Liver (tissue), 9 donors: ENCODE results near the gene NFILZ. TPM values are rescaled to one million over a fixed set of nuclear protein-coding genes. Genes with fewer than 3 reads are reported as not detected.
A peak's percentile ranks its signal among the peaks of the same experiment; 100 is the strongest.

ENCODE experiments used
- DNase-seq: peaks from one replicate; pipeline ENCODE4 v3.0.0-alpha.2; 2017; ENCODE audit warnings: low spot score
- H3K27ac ChIP-seq, 2 donors: one replicate each; pipeline ENCODE4 v1.7.0; 2013; ENCODE audit warnings: inconsistent platforms in 2 of 2, low read length in 2 of 2, control low read depth in 1 of 2, low read depth in 1 of 2, mild to moderate bottlenecking in 1 of 2
- H3K27me3 ChIP-seq, 4 donors: one replicate each; pipeline versions ENCODE4 v1.6.1 to v1.7.0; 2013; ENCODE audit warnings: low read length in 3 of 4, inconsistent platforms in 1 of 4, mild to moderate bottlenecking in 1 of 4, moderate library complexity in 1 of 4; ENCODE audit not compliant: control insufficient read depth in 4 of 4, insufficient read depth in 4 of 4
- H3K36me3 ChIP-seq, 4 donors: one replicate each; pipeline versions ENCODE4 v1.6.1 to v1.7.0; 2013; ENCODE audit warnings: low read length in 3 of 4, mild to moderate bottlenecking in 3 of 4, low read depth in 1 of 4, moderate library complexity in 1 of 4; ENCODE audit not compliant: control insufficient read depth in 4 of 4, insufficient read depth in 3 of 4
- H3K4me1 ChIP-seq, 4 donors: one replicate each; pipeline versions ENCODE4 v1.6.1 to v1.7.0; 2013; ENCODE audit warnings: low read length in 3 of 4, mild to moderate bottlenecking in 3 of 4, moderate library complexity in 1 of 4; ENCODE audit not compliant: control insufficient read depth in 4 of 4, insufficient read depth in 4 of 4
- H3K4me3 ChIP-seq, 3 donors: one replicate each; pipeline versions ENCODE4 v1.6.1 to v1.7.0; 2013; ENCODE audit warnings: low read length in 3 of 3, control low read depth in 1 of 3, low read depth in 1 of 3, mild to moderate bottlenecking in 1 of 3
- H3K9ac ChIP-seq, 2 donors: one replicate each; pipeline ENCODE4 v1.7.0; 2013; ENCODE audit warnings: low read length in 2 of 2, mild to moderate bottlenecking in 2 of 2, moderate library complexity in 2 of 2, control low read depth in 1 of 2, low read depth in 1 of 2
- H3K9me3 ChIP-seq, 4 donors: one replicate each; pipeline versions ENCODE4 v1.6.1 to v1.7.0; 2013; ENCODE audit warnings: low read length in 3 of 4; ENCODE audit not compliant: control insufficient read depth in 4 of 4
- ATF3 ChIP-seq: IDR thresholded peaks from 2 replicates; pipeline ENCODE4 v1.6.1; 2016; ENCODE audit warnings: antibody characterized with exemption
- EGR1 ChIP-seq, 2 donors: IDR thresholded peaks; 2 replicates each; pipeline ENCODE4 v1.6.1; 2016 to 2018; ENCODE audit warnings: antibody characterized with exemption in 2 of 2, low read depth in 2 of 2
- FOXA1 ChIP-seq: IDR thresholded peaks from 2 replicates; pipeline ENCODE4 v1.6.1; 2016; ENCODE audit warnings: antibody characterized with exemption
- FOXA2 ChIP-seq: IDR thresholded peaks from 2 replicates; pipeline ENCODE4 v1.6.1; 2016; ENCODE audit warnings: antibody characterized with exemption
- GABPA ChIP-seq, 2 donors: IDR thresholded peaks in 1 of 2; conservative IDR thresholded peaks in 1 of 2; 2 replicates each; pipeline ENCODE4 v1.6.1; 2016; ENCODE audit warnings: antibody characterized with exemption in 2 of 2, mild to moderate bottlenecking in 1 of 2, moderate library complexity in 1 of 2
- HNF4A ChIP-seq, 2 donors: conservative IDR thresholded peaks; 2 replicates each; pipeline ENCODE4 v1.6.1; 2016; ENCODE audit warnings: antibody characterized with exemption in 2 of 2, mild to moderate bottlenecking in 2 of 2
- HNF4G ChIP-seq: IDR thresholded peaks from 2 replicates; pipeline ENCODE4 v1.6.1; 2016; ENCODE audit warnings: antibody characterized with exemption
- JUND ChIP-seq, 2 donors: IDR thresholded peaks; 2 replicates each; pipeline ENCODE4 v1.6.1; 2016; ENCODE audit warnings: antibody characterized with exemption in 2 of 2
- MAX ChIP-seq: IDR thresholded peaks from 2 replicates; pipeline ENCODE4 v1.6.1; 2016; ENCODE audit warnings: antibody characterized with exemption
- NR2F2 ChIP-seq: IDR thresholded peaks from 2 replicates; pipeline ENCODE4 v1.6.1; 2016; ENCODE audit warnings: antibody characterized with exemption
- RAD21 ChIP-seq, 2 donors: IDR thresholded peaks; 2 replicates each; pipeline ENCODE4 v1.6.1; 2016; ENCODE audit warnings: antibody characterized with exemption in 2 of 2, mild to moderate bottlenecking in 2 of 2
- RXRA ChIP-seq, 2 donors: IDR thresholded peaks; 2 replicates each; pipeline ENCODE4 v1.6.1; 2017 to 2018; ENCODE audit warnings: antibody characterized with exemption in 2 of 2, mild to moderate bottlenecking in 1 of 2
- SP1 ChIP-seq: IDR thresholded peaks from 2 replicates; pipeline ENCODE4 v1.6.1; 2018; ENCODE audit warnings: antibody characterized with exemption, mild to moderate bottlenecking
- TAF1 ChIP-seq: conservative IDR thresholded peaks from 2 replicates; pipeline ENCODE4 v1.6.1; 2016; ENCODE audit warnings: antibody characterized with exemption, mild to moderate bottlenecking
- YY1 ChIP-seq: IDR thresholded peaks from 2 replicates; pipeline ENCODE4 v1.6.1; 2016; ENCODE audit warnings: antibody characterized with exemption, mild to moderate bottlenecking
- WGBS: extraction: QIAGEN DNeasy Blood & Tissue Kit; methylation state at CpG from one replicate; pipeline ENCODE4 v1.1.7; 2013; 5-methylcytosine and 5-hydroxymethylcytosine counted together
- polyA plus RNA-seq, 2 donors: library from polyadenylated mRNA; stranded (reverse) in 1 of 2; unstranded in 1 of 2; fragments of 200-250 nt in 1 of 2; fragments of >200 nt in 1 of 2; fragmentation: Nextera tagmentation in 1 of 2; extraction: Ambion mirVana in 1 of 2; gene quantifications; one replicate each; pipeline versions ENCODE4 v1.2.1 to v1.2.3, GENCODE V29; 2013 to 2015
- total RNA-seq, 2 donors: library from RNA; depleted of rRNA; stranded (reverse); fragments of >200 nt; gene quantifications; one replicate each; pipeline ENCODE4 v1.2.3, GENCODE V29; 2014
- TF ChIP-seq, protein P1 (sequence below): IDR thresholded peaks from 2 replicates; pipeline ENCODE4 v1.6.1; 2016; ENCODE audit warnings: antibody characterized with exemption, mild to moderate bottlenecking
- TF ChIP-seq, protein P2 (sequence below): fragments of 150-350 bp; IDR thresholded peaks from 2 replicates; pipeline ENCODE4 v1.5.1; 2017; ENCODE audit warnings: improper control_type of control experiment, low read depth, low read length; ENCODE audit not compliant: missing input control
- donor health status: healthy.
- donor health status: healthy.
- donor health status: healthy.
- donor health status: healthy.
- donor health status: healthy.

Gene NFILZ
- total and polyA plus RNA-seq, 4 donors, result not detected

GRCh38 chr19:8638078-8638619 lies 7.7 kb downstream of the NFILZ start (continued):
- no peak for TF ChIP-seq EGR1 (IDR thresholded peaks at IDR 0.05; ENCODE audit: low read depth in 2 of 2)

DNA sequence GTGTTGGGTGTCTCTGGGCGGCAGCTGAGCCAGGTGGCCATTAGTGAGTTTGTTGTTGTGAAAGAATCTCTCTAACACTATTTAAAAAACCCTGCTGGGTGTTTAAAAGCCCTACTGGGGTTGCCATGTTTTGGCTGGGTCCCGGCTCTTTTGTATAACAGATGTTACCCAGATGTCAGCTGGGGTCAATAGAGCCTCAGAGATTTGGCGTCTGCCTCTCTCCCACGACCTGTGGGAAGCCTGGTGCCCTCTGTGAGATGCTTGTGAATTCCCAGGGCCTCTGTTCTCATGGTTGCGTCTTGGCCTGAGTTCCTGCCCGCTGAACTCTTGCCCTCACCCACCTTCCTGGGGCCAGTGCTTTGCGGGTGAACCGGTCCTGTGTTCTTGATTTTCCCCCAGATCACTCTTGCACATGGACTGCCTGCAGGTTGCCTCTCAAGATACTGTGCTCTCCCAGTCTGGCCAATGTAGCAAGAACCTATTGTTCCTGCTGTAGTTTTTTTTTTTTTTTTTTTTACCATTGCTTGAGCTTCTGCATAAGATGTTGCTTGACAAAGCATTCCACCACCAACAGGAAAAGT lies 9.5 kb downstream of the NFILZ start:
- no peak for DNase-seq
- 19% methylated on average over 8 of the region's 8 CpGs for WGBS

DNA sequence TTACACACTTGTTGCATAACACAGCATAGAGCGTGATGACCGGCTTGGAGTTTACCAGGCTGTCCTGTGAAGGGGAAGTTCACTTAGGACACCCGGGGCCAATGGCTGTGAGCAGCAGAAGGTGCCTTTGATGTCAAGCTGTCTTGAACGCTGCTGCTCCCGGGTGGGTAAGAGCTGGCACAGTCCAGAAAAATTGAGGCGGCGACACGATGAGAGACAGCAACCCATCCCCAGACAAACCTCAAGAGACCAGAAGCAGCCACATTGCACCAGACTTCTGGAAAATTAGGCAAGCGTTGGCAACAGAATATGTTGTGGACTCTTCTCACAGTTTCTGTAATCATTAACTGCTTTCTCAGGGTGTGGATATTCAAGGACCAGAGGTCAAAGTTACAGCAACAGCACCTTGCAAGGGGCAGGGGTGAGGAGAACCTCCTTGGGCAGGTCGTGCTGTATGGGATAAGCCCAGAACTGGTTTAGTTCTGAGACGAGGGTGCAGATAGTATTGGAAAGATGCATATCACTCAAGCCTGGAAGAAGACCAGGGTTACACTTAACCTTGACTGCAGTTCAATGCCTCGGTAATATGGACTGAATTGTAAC lies 10.1 kb downstream of the NFILZ start:
- Histone ChIP-seq H3K27me3 (no peaks in the 10 kb centered on the region), H3K9me3 (peaks cover 0 to 1% (median 0%) of the 10 kb centered on the region in 4 donors), H3K4me3 (peak overlapping the region in 2 of 3 donors; percentile 12 to 42), H3K9ac (peak overlapping the region in 1 of 2 donors; percentile 67), H3K27ac (peak overlapping the region; percentile 86 to 97), H3K36me3 (no peaks in the 10 kb centered on the region), H3K4me1 (peaks cover 15 to 48% (median 44%) of the 10 kb centered on the region in 4 donors)
- DNase-seq, result peak; percentile 60
- 21% methylated on average over 12 of the region's 12 CpGs for WGBS
- TF ChIP-seq SP1 (peak; percentile 70), NR2F2 (peak; percentile 71), HNF4G (peak; percentile 57), FOXA2 (peak; percentile 63), YY1 (peak; percentile 67), GABPA (IDR thresholded peaks at IDR 0.05 in 1 of 2, conservative IDR thresholded peaks at IDR 0.05 in 1 of 2) (no peak), HNF4A (conservative IDR thresholded peaks at IDR 0.05) (peak; percentile 84), FOXA1 (no peak), JUND (IDR thresholded peaks at IDR 0.05) (peak; percentile 78 to 87), TAF1 (no peak), MAX (peak; percentile 73), RXRA (IDR thresholded peaks at IDR 0.05) (peak; percentile 86 to 88), ATF3 (peak; percentile 65), EGR1 (IDR thresholded peaks at IDR 0.05; ENCODE audit: low read depth in 2 of 2) (peak; percentile 30 to 80)
- TF ChIP-seq, protein P1, sequence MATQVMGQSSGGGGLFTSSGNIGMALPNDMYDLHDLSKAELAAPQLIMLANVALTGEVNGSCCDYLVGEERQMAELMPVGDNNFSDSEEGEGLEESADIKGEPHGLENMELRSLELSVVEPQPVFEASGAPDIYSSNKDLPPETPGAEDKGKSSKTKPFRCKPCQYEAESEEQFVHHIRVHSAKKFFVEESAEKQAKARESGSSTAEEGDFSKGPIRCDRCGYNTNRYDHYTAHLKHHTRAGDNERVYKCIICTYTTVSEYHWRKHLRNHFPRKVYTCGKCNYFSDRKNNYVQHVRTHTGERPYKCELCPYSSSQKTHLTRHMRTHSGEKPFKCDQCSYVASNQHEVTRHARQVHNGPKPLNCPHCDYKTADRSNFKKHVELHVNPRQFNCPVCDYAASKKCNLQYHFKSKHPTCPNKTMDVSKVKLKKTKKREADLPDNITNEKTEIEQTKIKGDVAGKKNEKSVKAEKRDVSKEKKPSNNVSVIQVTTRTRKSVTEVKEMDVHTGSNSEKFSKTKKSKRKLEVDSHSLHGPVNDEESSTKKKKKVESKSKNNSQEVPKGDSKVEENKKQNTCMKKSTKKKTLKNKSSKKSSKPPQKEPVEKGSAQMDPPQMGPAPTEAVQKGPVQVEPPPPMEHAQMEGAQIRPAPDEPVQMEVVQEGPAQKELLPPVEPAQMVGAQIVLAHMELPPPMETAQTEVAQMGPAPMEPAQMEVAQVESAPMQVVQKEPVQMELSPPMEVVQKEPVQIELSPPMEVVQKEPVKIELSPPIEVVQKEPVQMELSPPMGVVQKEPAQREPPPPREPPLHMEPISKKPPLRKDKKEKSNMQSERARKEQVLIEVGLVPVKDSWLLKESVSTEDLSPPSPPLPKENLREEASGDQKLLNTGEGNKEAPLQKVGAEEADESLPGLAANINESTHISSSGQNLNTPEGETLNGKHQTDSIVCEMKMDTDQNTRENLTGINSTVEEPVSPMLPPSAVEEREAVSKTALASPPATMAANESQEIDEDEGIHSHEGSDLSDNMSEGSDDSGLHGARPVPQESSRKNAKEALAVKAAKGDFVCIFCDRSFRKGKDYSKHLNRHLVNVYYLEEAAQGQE, result peak; percentile 44
- TF ChIP-seq, protein P2, sequence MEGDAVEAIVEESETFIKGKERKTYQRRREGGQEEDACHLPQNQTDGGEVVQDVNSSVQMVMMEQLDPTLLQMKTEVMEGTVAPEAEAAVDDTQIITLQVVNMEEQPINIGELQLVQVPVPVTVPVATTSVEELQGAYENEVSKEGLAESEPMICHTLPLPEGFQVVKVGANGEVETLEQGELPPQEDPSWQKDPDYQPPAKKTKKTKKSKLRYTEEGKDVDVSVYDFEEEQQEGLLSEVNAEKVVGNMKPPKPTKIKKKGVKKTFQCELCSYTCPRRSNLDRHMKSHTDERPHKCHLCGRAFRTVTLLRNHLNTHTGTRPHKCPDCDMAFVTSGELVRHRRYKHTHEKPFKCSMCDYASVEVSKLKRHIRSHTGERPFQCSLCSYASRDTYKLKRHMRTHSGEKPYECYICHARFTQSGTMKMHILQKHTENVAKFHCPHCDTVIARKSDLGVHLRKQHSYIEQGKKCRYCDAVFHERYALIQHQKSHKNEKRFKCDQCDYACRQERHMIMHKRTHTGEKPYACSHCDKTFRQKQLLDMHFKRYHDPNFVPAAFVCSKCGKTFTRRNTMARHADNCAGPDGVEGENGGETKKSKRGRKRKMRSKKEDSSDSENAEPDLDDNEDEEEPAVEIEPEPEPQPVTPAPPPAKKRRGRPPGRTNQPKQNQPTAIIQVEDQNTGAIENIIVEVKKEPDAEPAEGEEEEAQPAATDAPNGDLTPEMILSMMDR, result no peak

More for the DNA sequence above, 9.5 kb downstream of the NFILZ start:
- Histone ChIP-seq H3K27me3 (no peaks in the 10 kb centered on the region), H3K4me1 (peaks cover 15 to 48% (median 44%) of the 10 kb centered on the region in 4 donors), H3K4me3 (peak overlapping the region in 2 of 3 donors; percentile 6 to 42), H3K27ac (peak overlapping the region; percentile 86 to 97), H3K9ac (no peak overlapping the region), H3K36me3 (no peaks in the 10 kb centered on the region), H3K9me3 (peaks cover 0 to 1% (median 0%) of the 10 kb centered on the region in 4 donors)
- TF ChIP-seq, protein P1, result no peak
- TF ChIP-seq NR2F2 (peak; percentile 58), RAD21 (IDR thresholded peaks at IDR 0.05) (no peak)
